Vagina (tissue), 2 donors: ENCODE results near the gene AP1B1.

Source experiments
- POLR2A ChIP-seq, 2 donors: fragments of 450-650 bp; IDR thresholded peaks; one replicate each; pipeline ENCODE4 v1.6.1; 2017; ENCODE audit warnings: antibody characterized with exemption in 2 of 2, mild to moderate bottlenecking in 2 of 2, moderate library complexity in 2 of 2
- POLR2AphosphoS5 ChIP-seq, 2 donors: sonication (generic); formaldehyde crosslinking; IDR thresholded peaks; one replicate each; pipeline ENCODE4 v1.9.0; 2017; ENCODE audit warnings: antibody characterized with exemption in 2 of 2, mild to moderate bottlenecking in 2 of 2, low read depth in 1 of 2; ENCODE audit not compliant: insufficient read depth in 1 of 2
- TF ChIP-seq, protein P1 (sequence below), 3 experiments: fragments of 450-650 bp in 2 of 3; fragments of 200-600 bp in 1 of 3; sonication (generic) in 1 of 3; IDR thresholded peaks; one replicate each; pipeline ENCODE4 v1.5.1; 2017 to 2019; ENCODE audit warnings: antibody characterized with exemption in 3 of 3, mild to moderate bottlenecking in 2 of 3, moderate library complexity in 2 of 3

DNA sequence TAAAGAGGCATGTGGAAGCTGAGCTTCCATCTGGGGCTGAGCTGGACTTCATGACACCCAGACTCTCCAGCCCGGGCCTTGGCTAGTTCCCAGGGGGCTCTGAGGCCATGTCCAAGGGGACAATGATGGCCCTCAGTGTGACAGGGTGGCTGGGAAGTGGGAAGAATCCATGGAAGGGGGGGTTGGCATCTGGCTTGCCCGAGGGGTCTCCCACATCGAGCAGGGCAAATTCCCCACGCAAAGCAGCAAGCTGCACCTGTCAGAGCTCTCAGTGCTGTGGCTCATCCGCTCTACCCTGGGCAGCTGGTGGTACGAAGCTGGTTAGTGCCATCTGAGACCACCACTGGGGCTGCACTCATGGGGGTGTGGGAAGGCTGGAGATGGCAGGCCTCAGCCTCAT is 9.4 kb upstream of the AP1B1 start:
- TF ChIP-seq, protein P1, sequence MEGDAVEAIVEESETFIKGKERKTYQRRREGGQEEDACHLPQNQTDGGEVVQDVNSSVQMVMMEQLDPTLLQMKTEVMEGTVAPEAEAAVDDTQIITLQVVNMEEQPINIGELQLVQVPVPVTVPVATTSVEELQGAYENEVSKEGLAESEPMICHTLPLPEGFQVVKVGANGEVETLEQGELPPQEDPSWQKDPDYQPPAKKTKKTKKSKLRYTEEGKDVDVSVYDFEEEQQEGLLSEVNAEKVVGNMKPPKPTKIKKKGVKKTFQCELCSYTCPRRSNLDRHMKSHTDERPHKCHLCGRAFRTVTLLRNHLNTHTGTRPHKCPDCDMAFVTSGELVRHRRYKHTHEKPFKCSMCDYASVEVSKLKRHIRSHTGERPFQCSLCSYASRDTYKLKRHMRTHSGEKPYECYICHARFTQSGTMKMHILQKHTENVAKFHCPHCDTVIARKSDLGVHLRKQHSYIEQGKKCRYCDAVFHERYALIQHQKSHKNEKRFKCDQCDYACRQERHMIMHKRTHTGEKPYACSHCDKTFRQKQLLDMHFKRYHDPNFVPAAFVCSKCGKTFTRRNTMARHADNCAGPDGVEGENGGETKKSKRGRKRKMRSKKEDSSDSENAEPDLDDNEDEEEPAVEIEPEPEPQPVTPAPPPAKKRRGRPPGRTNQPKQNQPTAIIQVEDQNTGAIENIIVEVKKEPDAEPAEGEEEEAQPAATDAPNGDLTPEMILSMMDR (IDR thresholded peaks at IDR 0.05): no peak
- no peak for TF ChIP-seq POLR2A (IDR thresholded peaks at IDR 0.05)
- TF ChIP-seq POLR2AphosphoS5 (IDR thresholded peaks at IDR 0.05; ENCODE audit: insufficient read depth in 1 of 2, low read depth in 1 of 2): no peak
